SU-DHL-6 (cell line): ENCODE results near the gene SPATC1L.

Source experiments
- EZH2phosphoT487 ChIP-seq: fragments of 200-600 bp; sonication (generic), shearing (Covaris generic); conservative IDR thresholded peaks from 2 replicates; pipeline ENCODE4 v1.6.1; 2018; ENCODE audit warnings: mild to moderate bottlenecking, antibody characterized with exemption, low read length, moderate library complexity, mixed read lengths
- TF ChIP-seq, protein P1 (sequence below): fragments of 200-600 bp; sonication (generic); IDR thresholded peaks from one replicate; pipeline ENCODE4 v1.5.1; 2017; ENCODE audit warnings: antibody characterized with exemption, mild to moderate bottlenecking, low read length, moderate library complexity; ENCODE audit not compliant: insufficient read depth, poor library complexity, severe bottlenecking

GRCh38 chr21:46207920-46208591 lies 23.8 kb upstream of the SPATC1L start:
- TF ChIP-seq, protein P1, sequence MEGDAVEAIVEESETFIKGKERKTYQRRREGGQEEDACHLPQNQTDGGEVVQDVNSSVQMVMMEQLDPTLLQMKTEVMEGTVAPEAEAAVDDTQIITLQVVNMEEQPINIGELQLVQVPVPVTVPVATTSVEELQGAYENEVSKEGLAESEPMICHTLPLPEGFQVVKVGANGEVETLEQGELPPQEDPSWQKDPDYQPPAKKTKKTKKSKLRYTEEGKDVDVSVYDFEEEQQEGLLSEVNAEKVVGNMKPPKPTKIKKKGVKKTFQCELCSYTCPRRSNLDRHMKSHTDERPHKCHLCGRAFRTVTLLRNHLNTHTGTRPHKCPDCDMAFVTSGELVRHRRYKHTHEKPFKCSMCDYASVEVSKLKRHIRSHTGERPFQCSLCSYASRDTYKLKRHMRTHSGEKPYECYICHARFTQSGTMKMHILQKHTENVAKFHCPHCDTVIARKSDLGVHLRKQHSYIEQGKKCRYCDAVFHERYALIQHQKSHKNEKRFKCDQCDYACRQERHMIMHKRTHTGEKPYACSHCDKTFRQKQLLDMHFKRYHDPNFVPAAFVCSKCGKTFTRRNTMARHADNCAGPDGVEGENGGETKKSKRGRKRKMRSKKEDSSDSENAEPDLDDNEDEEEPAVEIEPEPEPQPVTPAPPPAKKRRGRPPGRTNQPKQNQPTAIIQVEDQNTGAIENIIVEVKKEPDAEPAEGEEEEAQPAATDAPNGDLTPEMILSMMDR = no peak
- TF ChIP-seq EZH2phosphoT487 = no peak
